ENCODE results near the gene IFITM5. TPM values are rescaled to one million over a fixed set of nuclear protein-coding genes. Genes with fewer than 3 reads are reported as not detected.

The IFITM5 gene
- total RNA-seq (2012; rRNA removed) = not detected in 2 replicates

- H3K4me2 ChIP-seq (ENCODE audit: low read length) = no peak within 1 kb of the TSS
- no peak within 1 kb of the TSS for H3K4me3 ChIP-seq (ENCODE audit: low read length)
- H3K27me3 ChIP-seq (ENCODE audit: control insufficient read depth, insufficient read depth, low read length) = peaks cover 36% of the 10 kb centered on the region
- peaks cover 5% of the 10 kb centered on the region for H3K4me1 ChIP-seq (ENCODE audit: control insufficient read depth, insufficient read depth, low read length)
- no peaks in the 10 kb centered on the region for H3K9me3 ChIP-seq (replicated peaks; ENCODE audit: low read length)
- no peaks in the 10 kb centered on the region for H3K36me3 ChIP-seq (ENCODE audit: insufficient read depth, low read length)
- no peak within 1 kb of the TSS for H3K9ac ChIP-seq (ENCODE audit: low read depth, low read length)
Measured at GRCh38 chr11:299081-299891, at the start of gene IFITM5. Gene IFITM5, minus strand, starts transcription at chr11:299526. Its CDS starts 36 bp downstream, at chr11:299490.

DNA sequence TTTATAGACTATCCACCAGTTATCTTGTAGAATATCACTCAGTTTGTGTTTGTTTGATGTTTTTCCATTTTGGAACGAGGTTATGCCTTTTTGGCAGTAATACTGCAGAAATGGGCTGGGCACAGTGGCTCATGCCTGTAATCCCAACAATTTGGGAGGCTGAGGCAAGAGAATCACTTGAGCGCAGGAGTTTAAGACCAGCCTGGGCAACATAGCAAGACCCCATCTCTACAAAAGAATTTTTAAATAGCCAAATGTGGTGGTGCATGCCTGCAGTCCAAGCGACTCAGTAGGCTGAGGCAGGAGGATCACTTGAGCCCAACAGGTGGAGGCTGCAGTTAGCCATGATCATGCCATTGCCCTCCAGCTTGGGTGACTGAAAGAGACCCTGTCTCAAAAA, 47.2 kb upstream of the IFITM5 start:
- Histone ChIP-seq H3K9ac (ENCODE audit: low read depth, low read length) (no peak overlapping the region), H3K27me3 (ENCODE audit: control insufficient read depth, insufficient read depth, low read length) (peaks cover 17% of the 10 kb centered on the region), H3K36me3 (ENCODE audit: insufficient read depth, low read length) (no peaks in the 10 kb centered on the region), H3K9me3 (replicated peaks; ENCODE audit: low read length) (no peaks in the 10 kb centered on the region), H3K4me3 (ENCODE audit: low read length) (no peak overlapping the region), H3K4me2 (ENCODE audit: low read length) (no peak overlapping the region), H3K4me1 (ENCODE audit: control insufficient read depth, insufficient read depth, low read length) (peaks cover 4% of the 10 kb centered on the region)

- Histone ChIP-seq H3K27me3 (ENCODE audit: control insufficient read depth, insufficient read depth, low read length) (peaks cover 17% of the 10 kb centered on the region), H3K4me3 (ENCODE audit: low read length) (no peak overlapping the region), H3K4me2 (ENCODE audit: low read length) (no peak overlapping the region), H3K9me3 (replicated peaks; ENCODE audit: low read length) (no peaks in the 10 kb centered on the region), H3K9ac (ENCODE audit: low read depth, low read length) (no peak overlapping the region), H3K4me1 (ENCODE audit: control insufficient read depth, insufficient read depth, low read length) (no peaks in the 10 kb centered on the region), H3K36me3 (ENCODE audit: insufficient read depth, low read length) (no peaks in the 10 kb centered on the region)
Measured at GRCh38 chr11:344836-345578, 45.7 kb upstream of the IFITM5 start.

- Histone ChIP-seq H3K4me1 (ENCODE audit: control insufficient read depth, insufficient read depth, low read length) (no peaks in the 10 kb centered on the region), H3K9ac (ENCODE audit: low read depth, low read length) (no peak overlapping the region), H3K4me2 (ENCODE audit: low read length) (no peak overlapping the region), H3K9me3 (replicated peaks; ENCODE audit: low read length) (no peaks in the 10 kb centered on the region), H3K36me3 (ENCODE audit: insufficient read depth, low read length) (no peaks in the 10 kb centered on the region), H3K4me3 (ENCODE audit: low read length) (no peak overlapping the region), H3K27me3 (ENCODE audit: control insufficient read depth, insufficient read depth, low read length) (peaks cover 23% of the 10 kb centered on the region)
Measured at GRCh38 chr11:342328-342727, 43.0 kb upstream of the IFITM5 start.

GRCh38 chr11:340539-341512, 41.5 kb upstream of the IFITM5 start:
- Histone ChIP-seq H3K9ac (ENCODE audit: low read depth, low read length) (no peak overlapping the region), H3K4me2 (ENCODE audit: low read length) (no peak overlapping the region), H3K4me3 (ENCODE audit: low read length) (no peak overlapping the region), H3K9me3 (replicated peaks; ENCODE audit: low read length) (no peaks in the 10 kb centered on the region), H3K36me3 (ENCODE audit: insufficient read depth, low read length) (no peaks in the 10 kb centered on the region), H3K27me3 (ENCODE audit: control insufficient read depth, insufficient read depth, low read length) (peaks cover 15% of the 10 kb centered on the region), H3K4me1 (ENCODE audit: control insufficient read depth, insufficient read depth, low read length) (peaks cover under 1% of the 10 kb centered on the region)

DNA sequence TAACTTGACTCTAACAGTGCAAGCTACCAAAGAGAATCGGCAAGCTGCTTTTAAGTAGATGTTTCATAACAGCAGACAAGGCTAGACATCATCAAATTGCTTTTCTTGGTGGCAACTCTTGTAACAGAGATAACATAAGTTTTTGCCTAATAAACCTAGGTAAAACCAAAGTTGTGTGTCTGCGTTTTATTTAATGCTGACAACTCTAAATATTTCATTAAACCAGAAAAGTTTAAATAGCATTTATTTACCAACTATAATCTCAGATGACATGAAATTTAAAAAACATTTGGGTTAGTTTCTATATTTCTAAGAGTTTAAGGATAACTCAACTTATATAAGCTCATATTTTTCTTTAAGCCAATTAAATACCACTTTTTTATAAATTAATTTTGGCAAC, 40.6 kb upstream of the IFITM5 start:
- Histone ChIP-seq H3K9me3 (replicated peaks; ENCODE audit: low read length) (no peaks in the 10 kb centered on the region), H3K36me3 (ENCODE audit: insufficient read depth, low read length) (no peaks in the 10 kb centered on the region), H3K4me2 (ENCODE audit: low read length) (no peak overlapping the region), H3K4me3 (ENCODE audit: low read length) (no peak overlapping the region), H3K27me3 (ENCODE audit: control insufficient read depth, insufficient read depth, low read length) (peaks cover 10% of the 10 kb centered on the region), H3K4me1 (ENCODE audit: control insufficient read depth, insufficient read depth, low read length) (peaks cover 5% of the 10 kb centered on the region), H3K9ac (ENCODE audit: low read depth, low read length) (no peak overlapping the region)

- Histone ChIP-seq H3K4me1 (ENCODE audit: control insufficient read depth, insufficient read depth, low read length) (peaks cover 9% of the 10 kb centered on the region), H3K9me3 (replicated peaks; ENCODE audit: low read length) (no peaks in the 10 kb centered on the region), H3K27me3 (ENCODE audit: control insufficient read depth, insufficient read depth, low read length) (peaks cover 9% of the 10 kb centered on the region), H3K4me3 (ENCODE audit: low read length) (no peak overlapping the region), H3K9ac (ENCODE audit: low read depth, low read length) (no peak overlapping the region), H3K36me3 (ENCODE audit: insufficient read depth, low read length) (no peaks in the 10 kb centered on the region), H3K4me2 (ENCODE audit: low read length) (no peak overlapping the region)
Measured at GRCh38 chr11:337711-338110, 38.4 kb upstream of the IFITM5 start.

DNA sequence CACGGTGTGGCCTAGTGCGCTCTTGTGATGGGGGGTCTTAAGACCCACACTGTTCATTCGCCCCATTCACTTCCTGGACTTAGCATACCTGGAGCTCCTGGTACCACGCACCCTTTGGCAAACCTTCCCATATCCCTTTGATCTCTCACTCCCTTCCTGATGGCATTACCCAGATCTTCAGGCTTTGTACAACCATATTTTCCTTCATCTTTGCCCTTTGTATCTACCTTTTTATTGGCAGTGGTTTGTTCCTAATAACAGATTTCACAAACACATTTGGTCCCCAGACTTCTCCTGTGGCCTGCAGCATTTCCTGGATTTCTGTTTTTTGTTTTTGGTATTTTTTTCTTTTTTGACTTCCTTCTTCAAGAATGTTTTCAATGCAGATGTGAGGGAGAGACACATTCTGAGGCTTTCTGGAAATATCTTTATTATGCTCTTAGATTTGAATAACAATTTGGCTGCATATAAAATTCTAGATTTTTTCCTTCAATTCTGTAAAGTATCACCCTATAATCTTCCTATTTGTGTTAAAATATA, 37.4 kb upstream of the IFITM5 start:
- H3K4me2 ChIP-seq (ENCODE audit: low read length) = no peak overlapping the region
- no peaks in the 10 kb centered on the region for H3K9me3 ChIP-seq (replicated peaks; ENCODE audit: low read length)
- no peaks in the 10 kb centered on the region for H3K36me3 ChIP-seq (ENCODE audit: insufficient read depth, low read length)
- H3K4me3 ChIP-seq (ENCODE audit: low read length) = no peak overlapping the region
- peaks cover 9% of the 10 kb centered on the region for H3K27me3 ChIP-seq (ENCODE audit: control insufficient read depth, insufficient read depth, low read length)
- peaks cover 9% of the 10 kb centered on the region for H3K4me1 ChIP-seq (ENCODE audit: control insufficient read depth, insufficient read depth, low read length)
- no peak overlapping the region for H3K9ac ChIP-seq (ENCODE audit: low read depth, low read length)

DNA sequence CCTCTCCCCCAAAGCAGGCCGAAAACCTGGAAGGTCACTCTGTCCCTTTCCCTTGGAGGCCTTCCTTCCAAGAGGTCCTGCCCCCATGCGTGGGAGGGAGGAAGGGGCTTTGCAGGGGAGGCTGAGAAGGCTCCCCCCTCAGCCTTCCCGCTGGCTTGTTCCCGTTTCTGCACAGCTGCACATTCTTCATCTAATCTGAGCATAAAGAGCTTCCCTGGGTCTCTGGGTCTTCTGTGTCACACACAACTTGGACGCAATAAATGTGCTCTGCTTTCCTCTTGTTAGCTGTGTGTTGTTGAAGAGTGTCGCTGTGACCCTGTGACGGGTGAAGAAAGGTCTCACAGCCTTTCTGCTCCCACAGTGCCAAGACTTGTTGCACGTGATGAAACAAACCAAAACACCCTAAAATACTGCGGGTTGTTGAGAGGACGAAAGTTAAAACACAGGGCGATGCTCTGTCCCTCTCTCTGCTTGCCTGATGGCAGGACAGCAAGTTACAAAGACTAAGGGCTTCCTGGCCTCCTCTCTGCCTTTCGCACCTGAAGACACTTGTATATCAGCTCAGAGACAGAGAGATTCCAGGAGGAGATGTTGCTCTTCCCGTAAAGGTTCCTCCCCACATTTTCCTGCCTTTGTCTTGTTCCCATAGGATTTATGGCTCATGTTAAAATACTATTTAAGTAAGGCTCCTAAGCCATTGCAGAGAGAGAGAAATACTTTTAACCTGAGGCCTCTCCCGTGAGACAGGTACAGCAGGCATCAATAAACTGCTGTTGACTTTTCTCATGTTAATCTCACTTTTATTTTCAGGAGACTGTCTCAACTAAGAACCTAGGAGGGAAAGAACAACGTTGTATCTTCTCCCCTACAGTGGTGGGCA, 36.7 kb upstream of the IFITM5 start:
- H3K4me1 ChIP-seq (ENCODE audit: control insufficient read depth, insufficient read depth, low read length) = peaks cover 9% of the 10 kb centered on the region
- no peak overlapping the region for H3K9ac ChIP-seq (ENCODE audit: low read depth, low read length)
- H3K4me3 ChIP-seq (ENCODE audit: low read length) = no peak overlapping the region
- no peaks in the 10 kb centered on the region for H3K9me3 ChIP-seq (replicated peaks; ENCODE audit: low read length)
- peak overlapping the region; percentile 33 for H3K4me2 ChIP-seq (ENCODE audit: low read length)
- H3K36me3 ChIP-seq (ENCODE audit: insufficient read depth, low read length) = no peaks in the 10 kb centered on the region
- peaks cover 9% of the 10 kb centered on the region for H3K27me3 ChIP-seq (ENCODE audit: control insufficient read depth, insufficient read depth, low read length)

DNA sequence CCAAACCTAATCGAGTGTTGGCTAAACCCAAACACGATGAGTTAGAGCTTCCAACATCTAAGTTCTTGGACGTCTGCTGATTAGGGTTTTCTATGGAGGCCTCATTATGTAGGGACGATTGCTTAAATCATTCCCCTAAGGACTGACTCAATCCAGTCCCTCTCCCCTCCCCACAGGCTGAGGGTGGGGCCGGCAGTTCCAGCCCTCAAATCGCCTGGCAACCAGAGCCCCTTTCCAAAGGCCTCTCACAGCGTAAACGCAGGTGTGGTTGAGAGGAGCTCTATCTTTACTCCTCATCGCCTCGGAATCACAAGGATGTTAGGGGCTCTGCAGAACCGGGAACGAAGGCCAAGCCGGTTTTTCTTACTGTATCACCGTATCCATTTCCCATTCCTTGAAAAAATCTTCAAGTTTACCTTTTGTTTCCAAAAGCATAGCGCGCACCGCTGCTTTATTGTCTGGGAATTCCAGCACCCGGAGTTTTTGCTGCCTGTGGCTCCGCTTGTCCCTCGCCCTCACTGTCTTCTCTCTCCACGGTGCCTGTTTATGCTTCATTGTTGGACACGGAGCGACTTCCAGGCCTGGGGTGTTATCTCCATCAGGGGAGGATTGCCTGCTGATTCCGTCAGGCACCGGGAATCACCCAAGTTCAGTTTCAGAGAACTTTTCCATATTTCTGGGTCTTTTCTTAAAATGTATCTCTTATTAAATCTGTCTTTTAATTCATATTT, 35.1 kb upstream of the IFITM5 start:
- no peak overlapping the region for H3K4me2 ChIP-seq (ENCODE audit: low read length)

More for the DNA sequence above, 35.1 kb upstream of the IFITM5 start:
- peaks cover 9% of the 10 kb centered on the region for H3K4me1 ChIP-seq (ENCODE audit: control insufficient read depth, insufficient read depth, low read length)
- no peaks in the 10 kb centered on the region for H3K9me3 ChIP-seq (replicated peaks; ENCODE audit: low read length)
- H3K4me3 ChIP-seq (ENCODE audit: low read length) = no peak overlapping the region
- no peaks in the 10 kb centered on the region for H3K36me3 ChIP-seq (ENCODE audit: insufficient read depth, low read length)
- no peak overlapping the region for H3K9ac ChIP-seq (ENCODE audit: low read depth, low read length)
- H3K27me3 ChIP-seq (ENCODE audit: control insufficient read depth, insufficient read depth, low read length) = peaks cover 4% of the 10 kb centered on the region

All from skeletal muscle satellite cell (primary cell).